HG03378 (cell line): ENCODE data around the gene CTSF.
"Not testable (repeated sequence)": the region's sequence is repeated elsewhere in the genome, so short reads cannot be mapped to it uniquely, and the experiment has no call there.

Source experiments
- ATAC-seq: cut with Tn5 transposase; IDR thresholded peaks from one replicate; pipeline ENCODE4 v1.9.1; 2021; ENCODE audit warnings: mild to moderate bottlenecking, moderate library complexity; ENCODE audit not compliant: unreplicated experiment

CTSF gene

GRCh38 chr11:66589996-66590675 lies 21.7 kb upstream of the CTSF start:
- no peak for ATAC-seq

GRCh38 chr11:66589315-66589714 lies 20.9 kb upstream of the CTSF start:
- not testable (repeated sequence) for ATAC-seq

DNA sequence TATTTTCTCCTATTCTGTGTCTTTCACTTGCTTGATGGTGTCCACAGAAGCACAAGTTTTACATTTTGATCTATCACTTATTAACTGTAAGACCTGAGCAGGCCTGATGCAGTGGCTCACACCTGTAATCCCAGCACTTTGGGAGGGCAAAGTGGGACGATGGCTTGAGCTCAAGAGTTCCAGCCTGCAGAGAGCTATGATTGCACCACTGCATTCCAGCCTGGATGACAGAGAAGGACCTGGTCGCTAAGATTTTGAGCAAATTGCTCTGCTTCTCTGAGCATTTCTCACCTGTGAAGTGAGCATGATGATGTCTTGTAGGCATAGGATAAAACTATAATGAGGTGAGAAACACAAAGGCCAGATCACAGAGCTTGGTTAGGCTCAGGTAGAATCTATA lies 17.7 kb upstream of the CTSF start:
- no peak for ATAC-seq

DNA sequence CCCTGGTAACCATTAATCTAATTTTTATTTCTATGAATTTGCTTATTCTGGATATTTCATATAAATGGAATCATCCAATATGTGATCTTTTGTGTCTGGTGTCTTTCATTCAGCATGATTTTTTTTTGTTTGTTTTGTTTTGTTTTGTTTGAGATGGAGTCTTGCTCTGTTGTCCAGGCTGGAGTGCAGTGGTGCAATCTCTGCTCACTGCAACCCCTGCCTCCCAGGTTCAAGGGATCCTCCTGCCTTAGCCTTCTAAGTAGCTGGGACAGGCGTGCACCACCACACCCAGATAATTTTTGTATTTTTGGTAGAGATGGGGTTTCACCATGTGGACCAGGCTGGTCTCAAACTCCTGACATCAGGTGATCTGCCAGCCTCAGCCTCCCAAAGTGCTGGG lies 17.0 kb upstream of the CTSF start:
- ATAC-seq = not testable (repeated sequence)

DNA sequence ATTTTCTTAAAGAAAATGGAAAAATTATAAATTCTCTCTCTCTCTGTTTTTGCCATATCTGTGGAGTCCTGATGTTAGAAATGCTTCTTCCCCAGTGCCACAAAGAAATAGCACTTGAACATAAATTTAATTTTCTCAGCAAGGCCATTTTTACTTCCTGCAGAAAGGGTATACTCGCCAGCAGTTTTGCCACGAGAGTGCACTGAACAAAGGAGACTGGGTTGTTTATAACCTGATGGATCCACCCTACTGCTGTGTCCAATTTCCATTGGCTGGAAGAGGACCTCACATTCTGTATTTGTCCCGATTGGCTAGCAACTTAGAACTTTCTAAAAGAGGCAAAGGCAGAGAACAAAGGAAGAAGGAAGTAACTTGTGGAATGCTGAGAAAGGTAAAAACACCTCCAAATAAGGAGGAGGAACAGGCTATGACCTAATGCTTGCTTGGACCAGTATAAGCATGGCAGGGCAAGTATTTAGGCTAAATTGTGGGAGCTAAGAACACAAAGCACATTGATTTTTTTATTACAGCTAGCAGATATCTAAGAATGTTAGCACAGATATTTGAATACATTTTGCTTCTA lies 14.2 kb upstream of the CTSF start:
- ATAC-seq = not testable (repeated sequence)

DNA sequence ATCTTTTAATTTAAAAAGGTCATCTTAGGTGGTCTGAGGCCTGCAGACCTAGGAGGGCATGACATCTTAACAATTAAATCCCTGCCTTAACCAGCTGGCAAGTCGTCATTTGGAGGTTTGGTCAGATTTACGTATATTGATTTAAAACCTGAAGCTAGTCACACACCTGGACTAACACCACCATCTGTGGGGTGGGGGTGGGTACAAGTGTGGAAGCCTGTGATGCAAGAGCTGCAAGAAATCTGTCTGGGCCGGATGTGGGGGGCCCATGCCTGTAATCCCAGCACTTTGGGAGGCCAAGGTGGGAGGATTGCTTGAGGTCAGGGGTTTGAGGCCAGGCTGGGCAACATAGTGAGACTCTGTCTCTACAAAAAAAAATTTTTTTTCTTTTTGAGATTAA lies 12.9 kb upstream of the CTSF start:
- no peak for ATAC-seq

DNA sequence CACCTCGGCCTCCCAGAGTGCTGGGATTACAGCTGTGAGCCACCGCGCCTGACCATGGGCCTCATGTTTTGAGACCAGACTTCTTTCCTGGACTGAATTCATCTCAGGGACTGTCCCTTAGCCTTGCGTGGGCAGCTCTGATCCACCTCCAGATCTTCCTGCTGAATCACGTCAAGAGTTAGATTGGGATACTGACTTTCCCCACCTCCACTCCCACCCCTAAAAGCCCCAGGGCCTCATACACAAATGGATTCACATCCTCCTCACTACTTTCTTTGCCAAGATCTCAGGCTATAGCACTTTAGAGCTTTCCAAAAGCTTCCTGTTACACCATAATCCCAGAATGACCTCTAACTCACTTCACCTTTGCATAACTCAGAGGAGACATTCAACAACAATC lies 12.4 kb upstream of the CTSF start:
- ATAC-seq = no peak

DNA sequence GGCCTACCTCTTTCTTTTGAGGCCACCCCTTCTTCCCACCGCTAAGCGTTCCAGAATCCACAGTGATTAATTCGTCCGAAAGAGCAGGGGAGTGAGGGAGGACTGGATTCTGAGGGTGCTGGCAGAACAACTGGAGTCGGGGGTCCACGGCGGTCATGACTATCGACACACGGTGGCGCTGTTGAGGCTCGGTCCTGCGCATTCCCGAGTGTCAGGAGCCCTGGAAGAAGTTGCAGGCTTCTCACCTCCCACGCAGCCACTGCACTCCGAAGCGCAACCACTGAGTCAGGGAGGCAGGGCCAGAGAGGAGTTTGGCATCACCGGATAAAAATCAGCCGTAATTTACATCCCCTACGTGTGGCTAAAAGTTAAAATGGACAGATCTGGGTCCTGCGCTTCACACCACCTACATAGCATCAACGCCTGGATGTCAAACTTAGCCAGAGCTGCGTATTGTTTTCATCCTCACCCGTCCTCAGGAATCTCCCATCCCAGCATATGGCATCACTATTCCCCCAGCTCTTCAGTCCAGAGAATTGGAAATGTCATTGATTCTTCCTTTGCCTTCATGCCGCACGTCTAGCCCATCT lies 10.7 kb upstream of the CTSF start:
- no peak for ATAC-seq

- ATAC-seq = no peak
Observed at GRCh38 chr11:66570850-66571180, 2.4 kb upstream of the CTSF start.

DNA sequence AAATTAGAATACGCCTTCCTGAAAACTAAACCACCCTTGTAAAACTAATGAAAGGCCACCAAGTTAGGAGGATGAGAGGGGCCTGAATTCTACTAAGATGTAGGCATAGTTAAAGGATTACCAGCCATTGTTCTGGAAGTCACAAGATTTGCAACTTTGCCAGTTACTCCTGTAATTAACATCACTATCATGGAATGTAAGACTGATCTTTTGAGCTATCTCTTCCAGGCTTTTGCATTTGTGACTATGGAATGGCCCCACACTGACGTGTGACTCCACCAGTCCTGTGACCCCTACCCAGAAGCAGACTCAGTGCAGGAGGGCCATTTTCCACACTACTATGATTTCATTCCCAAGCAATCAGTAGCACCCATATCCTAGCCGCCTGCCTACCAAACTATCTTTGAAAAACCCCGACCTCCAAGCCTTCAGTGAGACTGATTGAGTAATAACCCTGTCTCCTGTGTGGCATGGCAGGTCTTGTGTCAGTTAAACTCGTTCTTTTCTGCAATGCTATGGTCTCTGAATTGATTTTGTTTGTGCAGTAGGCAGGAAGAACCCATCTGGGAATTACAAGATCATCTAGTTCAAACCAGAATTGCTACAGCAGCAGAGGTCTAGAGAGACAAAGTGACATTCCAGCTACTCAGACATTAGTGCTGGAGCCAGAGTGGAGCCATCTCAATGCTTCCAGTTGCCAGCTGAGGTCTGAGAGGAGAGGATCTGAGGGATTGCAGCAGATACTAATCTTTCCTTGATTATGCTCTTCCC lies 1.9 kb upstream of the CTSF start:
- no peak for ATAC-seq

- ATAC-seq = no peak
Observed at GRCh38 chr11:66569076-66569475, 670 bp upstream of the CTSF start.

- no peak for ATAC-seq
Observed at GRCh38 chr11:66567787-66568123, 651 bp downstream of the CTSF start.

- ATAC-seq = no peak
Observed at GRCh38 chr11:66566221-66566620, 2.2 kb downstream of the CTSF start.

GRCh38 chr11:66564984-66565383 lies 3.4 kb downstream of the CTSF start:
- no peak for ATAC-seq

DNA sequence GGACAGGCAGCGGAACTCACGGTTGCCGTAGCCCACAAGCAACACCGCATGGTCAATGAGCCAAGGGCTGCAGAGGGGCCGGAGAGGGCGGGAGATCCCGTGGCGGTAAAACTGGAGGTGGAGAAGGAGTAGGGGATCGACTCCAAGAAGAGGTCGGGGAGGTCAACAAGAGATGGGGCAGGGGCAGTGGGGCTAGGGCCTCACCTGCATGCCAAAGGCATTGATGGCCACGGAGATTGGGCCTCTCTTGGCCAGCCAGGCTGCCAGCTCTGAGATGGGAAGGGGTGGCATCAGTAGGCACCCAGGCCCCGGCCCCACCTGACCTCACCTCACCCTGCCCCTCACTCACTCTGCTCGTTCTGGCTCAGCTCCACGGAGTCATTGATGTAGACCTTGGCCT lies 3.9 kb downstream of the CTSF start:
- no peak for ATAC-seq

- no peak for ATAC-seq
Observed at GRCh38 chr11:66563832-66564231, 4.6 kb downstream of the CTSF start.

GRCh38 chr11:66562907-66563583 lies 5.4 kb downstream of the CTSF start:
- ATAC-seq = no peak

DNA sequence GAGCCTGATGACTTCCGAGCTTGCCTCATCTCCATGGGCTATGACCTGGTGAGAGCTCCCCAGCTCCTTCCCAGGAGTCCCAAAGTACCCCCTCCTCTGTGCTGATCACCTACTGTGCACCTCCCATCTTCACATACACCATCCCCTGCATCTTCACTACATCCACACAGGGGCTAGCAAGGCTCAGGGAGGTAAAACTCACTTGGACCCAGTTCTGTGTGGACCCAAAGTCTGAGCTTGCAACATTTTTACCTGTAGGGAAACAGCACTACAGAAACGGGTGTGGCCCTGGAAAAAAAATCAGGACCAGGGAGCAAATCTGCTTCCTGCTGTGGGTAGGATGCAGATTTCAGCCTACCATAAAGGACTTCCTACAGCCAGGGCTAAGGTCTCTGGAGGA lies 6.1 kb downstream of the CTSF start:
- ATAC-seq = no peak

GRCh38 chr11:66561975-66562248 lies 6.5 kb downstream of the CTSF start:
- no peak for ATAC-seq

DNA sequence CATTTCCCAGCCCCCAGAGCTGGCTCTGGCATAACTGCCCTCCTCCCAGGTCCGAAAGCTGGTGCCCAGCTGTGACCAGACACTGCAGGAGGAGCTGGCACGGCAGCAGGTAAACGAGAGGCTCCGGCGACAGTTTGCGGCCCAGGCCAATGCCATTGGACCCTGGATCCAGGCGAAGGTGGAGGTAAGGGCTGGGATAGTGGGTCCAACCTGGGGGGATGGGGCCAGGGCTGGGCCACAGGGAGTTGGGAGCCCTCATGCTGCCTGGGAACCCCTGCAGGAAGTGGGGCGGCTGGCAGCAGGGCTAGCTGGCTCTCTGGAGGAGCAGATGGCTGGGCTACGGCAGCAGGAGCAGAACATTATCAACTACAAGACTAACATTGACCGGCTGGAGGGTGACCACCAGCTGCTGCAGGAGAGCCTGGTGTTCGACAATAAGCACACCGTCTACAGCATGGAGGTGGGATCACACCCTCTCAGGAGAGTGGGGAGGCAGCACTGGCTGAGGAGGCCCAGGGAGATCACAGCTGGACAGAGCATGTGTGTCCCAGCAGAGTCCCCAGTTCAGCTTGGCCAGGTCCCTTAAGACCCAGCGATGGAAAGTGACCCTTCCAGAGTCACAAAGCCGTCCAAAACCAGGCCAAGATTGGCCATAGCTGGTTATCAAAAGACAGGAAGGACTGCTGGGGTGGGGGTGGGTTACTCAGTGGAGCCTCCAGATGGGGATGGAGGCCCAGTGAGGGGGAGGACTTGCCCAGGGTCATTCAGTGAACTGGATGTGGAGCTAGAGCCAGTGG lies 7.0 kb downstream of the CTSF start:
- ATAC-seq = no peak
